ENCODE measurements around the gene GEN1. TPM values are rescaled to one million over a fixed set of nuclear protein-coding genes. Genes with fewer than 3 reads are reported as not detected.

GEN1 gene
- total RNA-seq, 1 donor = 10.7 TPM

DNA sequence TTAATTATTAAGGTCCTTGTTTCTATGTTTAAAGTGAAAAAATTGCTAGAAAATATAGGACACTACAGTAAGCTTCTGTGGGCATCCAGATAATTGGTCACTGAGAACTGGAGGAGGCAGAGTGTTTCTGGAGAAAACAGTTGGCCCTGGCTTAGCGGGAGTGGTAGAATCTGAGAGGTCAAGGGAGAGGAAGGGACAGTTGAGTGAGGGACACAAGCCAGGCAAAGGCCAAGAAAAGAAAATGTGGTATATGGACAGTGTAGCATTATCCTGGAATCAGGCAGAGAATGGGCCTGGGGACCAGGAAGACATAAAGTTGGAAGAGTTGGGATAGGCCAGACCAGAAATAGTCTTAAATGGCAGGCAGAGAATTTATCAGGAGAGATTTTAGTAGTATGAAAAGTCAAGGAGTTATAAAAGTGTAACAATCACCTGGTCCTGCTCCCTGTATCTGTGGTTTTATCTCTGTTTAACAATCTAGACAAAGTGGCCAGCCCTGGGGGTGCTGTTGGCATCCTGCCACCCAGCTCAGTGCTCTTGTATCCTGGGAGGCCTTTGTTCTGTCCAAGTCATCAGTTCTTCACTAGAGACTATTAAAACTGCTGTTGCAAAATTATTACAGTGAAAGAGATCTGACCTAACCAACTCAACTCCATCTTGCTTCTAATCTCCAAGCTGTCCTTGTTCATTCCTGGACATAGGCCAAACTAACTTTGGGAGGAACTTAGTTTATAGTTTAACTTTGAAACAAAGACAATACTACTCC, 46.9 kb downstream of the GEN1 start:
- no peaks in the 10 kb centered on the region for H3K27me3 ChIP-seq (ENCODE audit: insufficient read depth, low read length)
- H3K4me1 ChIP-seq (ENCODE audit: insufficient read depth, low read length) = peaks cover 25% of the 10 kb centered on the region
- H3K4me3 ChIP-seq (ENCODE audit: low read length) = no peak overlapping the region
- no peaks in the 10 kb centered on the region for H3K9me3 ChIP-seq (ENCODE audit: low read depth, low read length)

- no peaks in the 10 kb centered on the region for H3K9me3 ChIP-seq (ENCODE audit: low read depth, low read length)
- H3K4me3 ChIP-seq (ENCODE audit: low read length) = no peak overlapping the region
- no peaks in the 10 kb centered on the region for H3K27me3 ChIP-seq (ENCODE audit: insufficient read depth, low read length)
- H3K4me1 ChIP-seq (ENCODE audit: insufficient read depth, low read length) = peaks cover 27% of the 10 kb centered on the region
Observed at GRCh38 chr2:17803497-17803896, 49.6 kb downstream of the GEN1 start.

DNA sequence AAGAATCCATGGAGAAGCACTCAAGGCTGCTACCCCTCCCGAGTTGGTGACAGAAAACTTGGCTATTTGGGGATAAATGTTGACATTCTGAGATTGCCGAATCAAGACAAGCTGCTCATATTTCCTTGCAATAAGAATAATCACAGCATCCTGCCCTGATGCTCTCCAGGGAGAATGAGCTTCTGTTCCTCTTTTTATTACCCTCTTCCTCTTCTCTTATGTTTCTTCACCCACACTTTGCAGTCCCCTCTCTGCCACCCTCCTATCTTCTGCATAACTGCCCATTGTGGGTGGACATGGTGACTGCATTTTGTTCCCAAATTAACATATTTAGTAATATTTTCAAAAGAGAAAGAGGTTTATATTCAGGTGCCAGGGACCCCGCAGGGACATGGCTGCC, 50.4 kb downstream of the GEN1 start:
- Histone ChIP-seq H3K4me3 (ENCODE audit: low read length) (no peak overlapping the region), H3K4me1 (ENCODE audit: insufficient read depth, low read length) (peaks cover 27% of the 10 kb centered on the region), H3K27me3 (ENCODE audit: insufficient read depth, low read length) (no peaks in the 10 kb centered on the region), H3K9me3 (ENCODE audit: low read depth, low read length) (no peaks in the 10 kb centered on the region)

DNA sequence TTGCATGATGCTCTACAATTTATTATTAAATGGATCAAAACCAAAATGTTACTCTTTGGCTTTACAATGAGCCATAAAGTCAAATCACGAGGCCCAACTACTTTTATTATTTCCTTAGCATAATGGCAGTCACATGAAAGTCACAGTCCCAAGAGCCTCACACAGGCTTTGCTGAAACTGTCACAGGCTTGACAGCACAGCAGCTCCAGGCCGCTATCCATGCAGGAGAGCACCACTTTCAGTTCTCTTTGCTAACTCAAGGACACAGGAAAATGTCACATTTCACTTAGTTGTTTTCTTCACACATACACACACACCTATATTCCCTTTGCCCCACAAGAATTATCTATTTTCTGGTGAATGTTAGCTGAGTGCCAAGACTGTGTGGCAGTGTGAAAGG, 51.2 kb downstream of the GEN1 start:
- Histone ChIP-seq H3K4me3 (ENCODE audit: low read length) (no peak overlapping the region), H3K4me1 (ENCODE audit: insufficient read depth, low read length) (peaks cover 27% of the 10 kb centered on the region), H3K27me3 (ENCODE audit: insufficient read depth, low read length) (no peaks in the 10 kb centered on the region), H3K9me3 (ENCODE audit: low read depth, low read length) (no peaks in the 10 kb centered on the region)

DNA sequence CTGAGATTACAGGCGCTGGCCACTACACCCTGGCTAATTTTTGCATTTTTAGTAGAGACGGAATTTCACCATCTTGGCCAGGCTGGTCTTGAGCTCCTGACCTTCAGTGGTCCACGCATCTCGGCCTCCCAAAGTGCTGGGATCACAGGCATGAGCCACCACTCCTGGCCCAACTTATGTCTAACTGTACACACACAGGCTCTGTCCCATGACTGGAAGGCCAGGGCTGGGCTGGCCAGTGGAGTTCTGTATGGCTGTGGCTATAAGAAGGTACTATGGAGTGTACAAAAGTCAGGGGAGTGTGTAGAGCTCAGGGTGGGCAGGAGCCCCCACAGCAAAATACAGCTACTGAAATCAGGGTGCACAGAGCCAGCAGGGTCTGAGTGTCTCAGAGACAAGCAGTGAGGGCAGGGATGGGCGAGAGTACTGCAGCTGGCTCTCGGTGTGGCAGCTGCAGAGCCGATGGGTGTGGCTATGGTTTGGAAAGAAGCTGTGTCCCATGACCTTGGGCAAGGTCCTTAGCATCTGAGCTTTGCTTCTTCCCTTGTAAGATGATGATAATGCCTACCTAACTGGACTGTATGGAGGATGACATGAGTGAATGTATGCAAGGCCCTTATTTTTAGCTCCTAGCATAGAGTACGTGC, 51.9 kb downstream of the GEN1 start:
- no peaks in the 10 kb centered on the region for H3K9me3 ChIP-seq (ENCODE audit: low read depth, low read length)
- no peak overlapping the region for H3K4me3 ChIP-seq (ENCODE audit: low read length)
- no peaks in the 10 kb centered on the region for H3K27me3 ChIP-seq (ENCODE audit: insufficient read depth, low read length)
- H3K4me1 ChIP-seq (ENCODE audit: insufficient read depth, low read length) = peaks cover 27% of the 10 kb centered on the region

- no peaks in the 10 kb centered on the region for H3K27me3 ChIP-seq (ENCODE audit: insufficient read depth, low read length)
- H3K4me1 ChIP-seq (ENCODE audit: insufficient read depth, low read length) = peaks cover 23% of the 10 kb centered on the region
- no peak overlapping the region for H3K4me3 ChIP-seq (ENCODE audit: low read length)
- H3K9me3 ChIP-seq (ENCODE audit: low read depth, low read length) = no peaks in the 10 kb centered on the region
Observed at GRCh38 chr2:17813010-17813741, 59.2 kb downstream of the GEN1 start.

DNA sequence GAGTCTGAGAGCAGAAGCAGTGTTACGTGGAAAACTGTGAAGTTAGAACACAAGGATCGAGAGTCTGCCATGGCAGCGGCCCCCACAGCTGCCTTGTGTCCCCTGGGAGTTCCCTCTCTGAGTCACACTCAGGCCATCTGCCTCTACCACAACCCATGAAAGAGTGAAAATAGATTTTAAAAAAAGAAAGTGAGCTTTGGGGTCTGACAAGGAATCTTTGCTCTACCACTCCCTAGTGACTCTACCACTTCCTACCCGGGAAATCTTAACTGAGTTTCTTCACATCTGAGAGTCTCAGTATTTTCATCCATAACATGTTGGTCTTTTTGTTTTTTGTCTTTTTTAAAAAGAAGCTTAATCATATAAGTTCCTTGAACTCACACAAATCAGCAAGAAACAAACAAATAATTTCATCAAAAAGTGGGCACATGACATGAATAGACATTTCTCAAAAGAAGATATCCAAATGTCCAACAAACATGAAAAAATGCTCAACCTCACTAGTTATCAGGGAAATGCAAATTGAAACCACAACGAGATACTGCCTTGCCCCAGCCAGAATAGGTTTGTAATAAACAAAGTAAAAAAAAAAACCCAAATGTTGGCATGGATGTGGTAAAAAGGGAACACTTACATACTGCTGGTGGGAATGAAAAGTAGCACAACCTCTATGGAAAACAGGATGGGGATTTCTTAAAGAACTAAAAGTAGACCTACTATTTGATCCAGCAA, 60.0 kb downstream of the GEN1 start:
- H3K4me3 ChIP-seq (ENCODE audit: low read length) = no peak overlapping the region
- no peaks in the 10 kb centered on the region for H3K9me3 ChIP-seq (ENCODE audit: low read depth, low read length)
- no peaks in the 10 kb centered on the region for H3K27me3 ChIP-seq (ENCODE audit: insufficient read depth, low read length)
- peaks cover 23% of the 10 kb centered on the region for H3K4me1 ChIP-seq (ENCODE audit: insufficient read depth, low read length)

- no peak overlapping the region for H3K4me3 ChIP-seq (ENCODE audit: low read length)
Observed at GRCh38 chr2:17814601-17815000, 60.7 kb downstream of the GEN1 start.

DNA sequence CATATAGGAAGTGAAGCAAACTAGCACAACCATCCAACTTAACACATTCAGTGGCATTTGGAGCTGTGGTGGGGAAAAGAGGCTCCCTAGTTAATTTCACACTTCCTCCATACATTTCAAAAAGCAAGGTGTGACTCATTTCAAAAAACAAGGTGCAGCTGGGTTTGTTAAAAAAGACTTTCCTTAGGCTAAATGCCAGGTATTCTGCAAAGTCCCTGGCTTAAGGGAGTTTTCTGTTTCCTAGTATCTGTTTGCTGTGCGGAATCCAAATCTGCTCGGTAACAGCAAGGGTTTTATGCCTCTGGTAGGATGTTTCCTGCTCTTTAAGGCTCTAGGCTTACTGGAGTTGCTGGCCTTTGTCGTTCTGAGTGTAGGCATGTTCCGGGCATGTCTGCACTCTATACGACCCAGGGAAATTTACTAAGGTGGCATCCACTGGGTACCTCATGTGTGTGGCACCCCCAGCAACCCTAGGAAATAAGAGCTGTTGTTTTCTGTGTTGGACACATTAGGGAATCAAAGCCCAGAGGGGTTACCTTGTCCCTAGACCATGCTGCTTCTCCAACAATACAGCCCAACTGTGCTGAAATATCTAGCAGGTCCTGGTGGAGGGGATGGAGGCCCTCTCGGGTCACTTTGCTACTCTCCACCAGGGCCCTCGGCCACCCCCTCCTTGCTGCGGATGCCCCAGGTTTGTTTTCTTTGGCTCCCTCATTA, 61.7 kb downstream of the GEN1 start:
- H3K27me3 ChIP-seq (ENCODE audit: insufficient read depth, low read length) = no peaks in the 10 kb centered on the region
- no peaks in the 10 kb centered on the region for H3K9me3 ChIP-seq (ENCODE audit: low read depth, low read length)
- H3K4me1 ChIP-seq (ENCODE audit: insufficient read depth, low read length) = peaks cover 23% of the 10 kb centered on the region
- H3K4me3 ChIP-seq (ENCODE audit: low read length) = no peak overlapping the region

More at GRCh38 chr2:17814601-17815000, 60.7 kb downstream of the GEN1 start:
- H3K9me3 ChIP-seq (ENCODE audit: low read depth, low read length) = no peaks in the 10 kb centered on the region
- peaks cover 23% of the 10 kb centered on the region for H3K4me1 ChIP-seq (ENCODE audit: insufficient read depth, low read length)
- H3K27me3 ChIP-seq (ENCODE audit: insufficient read depth, low read length) = no peaks in the 10 kb centered on the region

DNA sequence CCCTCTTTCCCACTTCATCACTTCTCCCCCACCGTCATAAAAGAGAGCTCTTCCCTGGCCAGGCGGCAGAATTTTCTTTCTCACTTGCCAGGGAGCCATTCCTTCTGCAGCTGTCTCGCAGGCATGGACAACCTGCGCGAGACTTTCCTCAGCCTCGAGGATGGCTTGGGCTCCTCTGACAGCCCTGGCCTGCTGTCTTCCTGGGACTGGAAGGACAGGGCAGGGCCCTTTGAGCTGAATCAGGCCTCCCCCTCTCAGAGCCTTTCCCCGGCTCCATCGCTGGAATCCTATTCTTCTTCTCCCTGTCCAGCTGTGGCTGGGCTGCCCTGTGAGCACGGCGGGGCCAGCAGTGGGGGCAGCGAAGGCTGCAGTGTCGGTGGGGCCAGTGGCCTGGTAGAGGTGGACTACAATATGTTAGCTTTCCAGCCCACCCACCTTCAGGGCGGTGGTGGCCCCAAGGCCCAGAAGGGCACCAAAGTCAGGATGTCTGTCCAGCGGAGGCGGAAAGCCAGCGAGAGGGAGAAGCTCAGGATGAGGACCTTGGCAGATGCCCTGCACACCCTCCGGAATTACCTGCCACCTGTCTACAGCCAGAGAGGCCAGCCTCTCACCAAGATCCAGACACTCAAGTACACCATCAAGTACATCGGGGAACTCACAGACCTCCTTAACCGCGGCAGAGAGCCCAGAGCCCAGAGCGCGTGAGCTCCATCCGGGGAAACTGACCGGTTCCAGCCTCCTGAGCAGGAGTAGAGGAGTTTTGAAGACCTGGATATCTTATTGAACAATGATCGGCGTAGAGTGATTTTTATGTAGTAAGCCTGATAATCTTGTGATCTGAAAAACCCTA, 62.7 kb downstream of the GEN1 start, which contains the start of gene MSGN1:
TSS of gene MSGN1 (plus strand) at position 65 of the 850 bp plus-strand sequence. CDS start at position 124, 59 bp downstream.
- H3K4me1 ChIP-seq (ENCODE audit: insufficient read depth, low read length) = peaks cover 30% of the 10 kb centered on the region
- no peak within 1 kb of the TSS for H3K4me3 ChIP-seq (ENCODE audit: low read length)
- no peaks in the 10 kb centered on the region for H3K27me3 ChIP-seq (ENCODE audit: insufficient read depth, low read length)
- no peaks in the 10 kb centered on the region for H3K9me3 ChIP-seq (ENCODE audit: low read depth, low read length)

GRCh38 chr2:17818235-17818815, 64.4 kb downstream of the GEN1 start:
- peaks cover 30% of the 10 kb centered on the region for H3K4me1 ChIP-seq (ENCODE audit: insufficient read depth, low read length)
- no peak overlapping the region for H3K4me3 ChIP-seq (ENCODE audit: low read length)
- no peaks in the 10 kb centered on the region for H3K27me3 ChIP-seq (ENCODE audit: insufficient read depth, low read length)
- H3K9me3 ChIP-seq (ENCODE audit: low read depth, low read length) = no peaks in the 10 kb centered on the region

DNA sequence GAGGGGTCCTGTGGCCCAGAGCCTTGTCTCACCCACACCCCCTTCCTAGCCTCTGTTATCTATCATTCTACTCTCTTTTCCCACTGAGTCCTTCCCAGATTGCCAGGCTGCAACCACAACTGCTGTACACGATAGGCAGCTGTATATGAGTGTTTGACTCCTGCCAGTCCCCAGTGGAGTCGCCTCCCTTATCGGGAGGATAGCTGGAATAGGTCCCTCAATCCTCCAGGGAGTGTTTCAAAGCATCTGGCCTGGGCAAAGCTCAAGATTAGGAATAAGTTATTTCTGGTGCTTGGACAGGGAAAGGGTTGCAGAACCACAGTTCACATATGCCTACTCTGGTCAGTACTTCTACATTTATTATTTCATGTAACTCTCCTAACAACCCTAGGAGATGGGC, 67.1 kb downstream of the GEN1 start:
- no peak overlapping the region for H3K4me3 ChIP-seq (ENCODE audit: low read length)
- H3K9me3 ChIP-seq (ENCODE audit: low read depth, low read length) = no peaks in the 10 kb centered on the region
- H3K27me3 ChIP-seq (ENCODE audit: insufficient read depth, low read length) = no peaks in the 10 kb centered on the region
- peaks cover 21% of the 10 kb centered on the region for H3K4me1 ChIP-seq (ENCODE audit: insufficient read depth, low read length)
